Measurements from ENCODE around the gene RRP36. TPM values are rescaled to one million over a fixed set of nuclear protein-coding genes. Genes with fewer than 3 reads are reported as not detected.
"Not testable (repeated sequence)": the region's sequence is repeated elsewhere in the genome, so short reads cannot be mapped to it uniquely, and the experiment has no call there.

The RRP36 gene
- polyA plus RNA-seq, 3 donors, result 54.1 to 59.7 (median 56.8) TPM

DNA sequence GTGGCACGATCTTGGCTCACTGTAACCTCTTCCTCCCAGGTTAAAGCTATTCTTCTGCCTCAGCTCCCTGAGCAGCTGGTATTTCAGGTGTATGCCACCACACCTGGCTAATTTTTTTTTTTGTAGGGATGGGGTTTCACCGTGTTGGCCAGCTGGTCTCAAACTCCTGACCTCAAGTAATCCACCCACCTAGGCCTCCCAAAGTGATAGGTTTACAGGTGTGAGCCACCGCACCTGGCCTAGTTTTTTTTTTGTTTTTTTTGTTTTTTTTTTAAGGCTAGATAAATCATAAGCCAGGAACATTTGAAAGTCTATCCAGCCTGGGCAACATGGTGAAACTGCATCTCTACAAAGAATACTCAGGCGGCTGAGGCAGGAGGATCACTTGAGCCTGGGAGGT is 10.9 kb downstream of the RRP36 start:
- no peak for DNase-seq

DNA sequence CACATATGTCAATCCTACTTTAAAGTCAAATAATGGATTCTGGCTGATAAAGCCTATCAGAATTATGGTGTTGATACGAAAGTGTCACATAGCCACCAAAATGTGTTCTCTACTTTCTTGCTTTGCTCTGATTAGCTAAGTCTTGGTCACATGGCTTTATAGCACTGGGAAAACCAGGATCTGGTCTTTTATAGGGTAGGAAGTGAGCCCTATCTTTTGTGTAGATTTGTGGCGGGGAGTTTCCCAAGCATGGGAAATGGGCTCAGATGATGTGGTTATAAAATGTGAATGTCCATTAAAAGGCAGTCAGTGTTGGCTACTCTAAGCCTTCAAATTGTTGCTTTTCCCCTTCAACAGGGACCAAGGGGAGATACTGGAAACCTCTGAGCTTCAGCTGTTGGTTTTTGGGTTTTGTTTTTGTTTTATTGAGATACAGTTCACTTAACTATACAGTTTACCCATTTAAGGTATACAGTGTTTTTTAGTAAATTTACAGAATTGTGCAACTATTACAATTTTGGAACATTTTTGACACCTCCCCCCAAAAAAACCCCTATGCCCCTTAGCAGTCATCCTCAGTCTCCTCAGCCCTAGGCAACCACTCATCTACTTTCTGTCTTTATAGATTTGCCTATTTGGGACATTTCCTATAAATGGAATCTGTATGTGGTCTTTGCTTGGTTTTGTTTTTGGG is 12.2 kb downstream of the RRP36 start:
- DNase-seq, result no peak

DNA sequence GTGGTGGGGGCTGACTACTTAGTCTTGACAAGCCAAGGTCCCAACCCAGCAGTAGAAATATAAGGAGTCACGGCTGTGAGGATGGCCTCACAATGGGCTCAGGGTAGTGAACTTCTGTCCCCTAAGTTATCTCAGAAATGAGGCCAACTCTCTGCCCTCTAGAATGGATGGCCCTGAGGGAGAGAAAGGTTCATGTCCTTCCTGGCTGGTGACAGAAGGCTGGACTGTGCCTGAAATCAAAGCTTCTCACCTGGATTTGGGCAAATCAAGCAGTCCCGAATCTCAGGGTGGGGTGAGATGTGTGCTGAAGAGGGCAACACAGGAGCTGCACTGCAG is 12.7 kb downstream of the RRP36 start:
- no peak for DNase-seq

DNA sequence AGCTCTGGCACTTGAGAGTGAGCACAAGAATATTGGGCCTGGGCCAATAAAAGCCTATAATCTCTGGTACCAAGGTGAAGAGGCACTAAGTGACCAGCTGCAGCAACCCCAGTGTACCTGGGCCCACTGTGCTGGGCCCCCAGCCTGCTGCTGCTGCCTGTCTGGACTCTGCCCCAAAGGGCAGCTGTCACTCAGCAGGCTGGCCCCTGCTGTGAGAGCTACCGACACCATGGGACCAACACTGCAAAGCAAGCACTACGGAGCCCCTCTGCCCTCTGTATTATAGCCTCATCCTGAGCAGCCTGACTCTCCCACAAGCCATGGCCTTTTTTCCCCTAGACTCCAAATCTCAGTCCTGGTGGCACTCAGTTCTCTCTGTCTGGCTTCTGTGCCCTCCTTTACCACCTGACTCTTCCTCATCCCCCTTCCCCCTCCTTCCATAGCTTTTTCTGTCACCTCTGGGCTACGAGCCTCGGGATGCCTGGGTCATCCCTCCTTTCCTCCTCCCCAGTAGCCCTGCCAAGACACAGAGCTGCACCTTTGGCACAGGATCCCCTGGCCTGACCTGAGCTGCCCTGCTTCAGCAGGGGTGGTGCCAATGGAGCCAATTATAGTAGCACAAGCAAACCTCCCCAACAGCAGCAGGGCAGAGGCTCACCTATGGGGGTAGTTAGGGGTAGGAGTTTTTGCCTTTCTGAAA is 14.2 kb downstream of the RRP36 start:
- DNase-seq, result no peak

DNA sequence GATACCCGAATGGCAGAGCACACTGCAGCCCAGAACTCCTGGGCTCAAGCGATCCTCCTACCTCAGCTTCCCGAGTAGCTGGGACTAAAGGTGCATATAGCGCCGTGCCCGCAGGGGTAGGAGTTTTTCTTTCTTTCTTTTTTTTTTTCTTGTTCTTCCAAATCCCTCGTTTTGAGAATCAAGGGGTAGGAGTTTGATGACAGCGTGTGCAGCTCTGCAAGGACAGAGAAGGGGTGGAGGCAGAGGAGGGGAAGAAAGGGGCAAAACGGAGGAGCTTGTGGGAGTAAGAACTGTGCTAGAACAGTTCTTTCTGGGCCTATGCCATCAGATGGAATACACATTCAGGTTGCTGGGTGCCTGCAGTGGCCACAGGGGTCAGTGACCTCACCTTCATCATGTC is 15.3 kb downstream of the RRP36 start:
- no peak for DNase-seq

DNA sequence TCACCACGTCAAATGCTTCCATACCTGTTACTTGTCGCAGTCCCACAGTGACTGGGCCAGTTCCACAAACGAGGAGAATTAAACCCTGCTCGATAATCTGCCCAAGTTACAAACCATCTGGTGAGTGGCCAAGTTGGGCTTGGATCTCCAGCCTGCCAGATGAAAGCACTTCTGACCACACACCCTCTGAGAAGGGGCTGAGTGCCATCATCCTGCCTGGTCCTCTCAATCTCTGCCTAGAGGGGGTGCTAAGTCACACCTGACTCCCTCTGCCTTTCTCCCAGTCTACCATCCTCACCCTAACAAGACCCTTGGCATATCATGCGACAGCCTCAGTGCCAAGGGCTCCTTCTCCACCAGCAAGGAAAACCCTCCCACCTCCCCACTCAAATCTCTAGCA is 15.8 kb downstream of the RRP36 start:
- DNase-seq, result no peak

DNA sequence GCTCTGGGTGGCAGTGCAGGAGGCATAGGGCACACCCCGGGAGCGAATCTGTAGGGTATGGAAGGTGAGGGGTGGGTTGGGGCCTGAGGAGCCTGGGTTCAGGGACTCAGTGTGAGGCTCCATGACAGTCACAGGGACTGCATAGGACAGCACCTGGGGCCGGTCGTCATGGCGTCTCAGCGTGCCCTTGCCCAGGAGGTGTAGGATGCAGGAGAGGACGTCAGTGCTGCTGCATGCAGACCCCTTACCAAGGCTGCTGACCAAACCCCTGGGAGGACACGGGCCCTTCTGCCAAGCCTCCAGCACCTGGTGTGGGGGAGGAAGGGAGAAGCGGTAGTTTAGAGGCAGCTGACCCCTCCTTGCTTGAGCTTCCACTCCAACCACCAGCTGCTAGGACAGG is 16.3 kb downstream of the RRP36 start:
- DNase-seq, result no peak

DNA sequence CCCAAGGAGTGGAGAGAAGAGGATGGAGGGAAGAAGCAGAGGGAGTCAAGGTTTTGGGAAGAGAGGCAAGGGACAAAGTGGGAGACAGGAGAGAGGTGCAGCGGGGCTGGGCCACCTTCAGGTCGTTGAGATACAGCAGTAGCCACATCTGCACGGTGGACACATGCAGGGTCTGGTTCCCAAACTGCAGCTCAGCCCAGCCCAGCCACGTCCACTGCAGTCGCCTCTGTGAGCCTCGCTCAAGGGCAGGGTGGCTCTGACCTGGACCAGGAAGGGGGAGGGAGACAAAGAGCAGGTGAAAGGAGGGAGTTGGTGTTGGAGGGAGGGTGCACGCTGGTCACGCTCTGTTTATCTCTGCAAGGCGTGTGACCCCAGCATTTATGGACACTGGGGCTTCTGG is 17.3 kb downstream of the RRP36 start:
- DNase-seq, result no peak

DNA sequence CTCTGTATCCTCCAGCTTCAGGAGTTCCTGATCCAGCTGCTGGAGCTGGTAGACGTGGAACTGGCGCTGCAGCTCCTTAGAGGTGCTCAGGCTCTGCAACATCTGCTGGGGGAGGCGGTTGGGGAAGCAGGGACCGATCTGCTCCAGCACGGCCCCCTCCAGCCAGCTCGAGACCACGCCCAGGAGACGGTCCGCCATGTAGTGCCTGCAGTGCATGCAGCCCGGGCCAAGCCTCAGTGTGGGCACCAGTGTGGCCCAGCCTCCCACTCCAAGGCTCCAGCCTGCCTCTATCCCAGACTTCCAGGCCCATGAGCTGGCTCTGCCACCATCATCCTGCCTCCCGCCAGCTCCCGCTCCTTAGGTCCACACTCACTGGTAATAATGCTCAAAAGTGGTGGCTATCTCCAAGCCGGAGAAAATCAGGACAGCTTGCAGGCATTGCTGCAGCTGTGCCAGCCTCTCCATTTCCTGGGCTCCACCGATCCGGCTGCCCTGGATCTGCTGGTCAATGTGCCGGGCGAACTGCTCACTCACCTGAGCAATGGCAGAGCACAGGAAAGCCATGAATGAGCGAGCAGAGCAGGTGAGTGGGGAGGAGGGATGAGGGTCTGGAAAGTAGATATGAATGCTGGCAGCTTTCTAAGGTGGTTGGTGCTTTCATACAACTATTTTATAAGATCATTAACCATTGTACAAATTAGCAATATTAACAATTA is 19.3 kb downstream of the RRP36 start:
- no peak for DNase-seq

DNA sequence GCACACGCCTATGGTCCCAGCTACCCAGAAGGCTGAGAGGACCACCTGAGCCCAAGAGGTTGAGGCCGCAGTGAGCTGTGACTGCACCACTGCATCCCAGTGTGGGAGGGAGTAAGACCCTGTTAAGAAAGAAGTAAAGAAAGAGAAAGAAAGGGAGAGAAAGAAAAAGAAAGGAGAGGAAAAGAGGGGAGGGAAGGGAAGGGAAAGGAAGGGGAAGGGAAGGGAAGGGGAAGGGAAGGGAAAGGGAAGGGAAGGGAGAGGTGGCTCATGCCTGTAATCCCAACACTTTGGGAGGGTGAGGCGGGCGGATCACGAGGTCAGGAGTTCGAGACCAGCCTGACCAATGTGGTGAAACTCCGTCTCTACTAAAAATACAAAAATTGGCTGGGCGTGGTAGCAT is 20.1 kb downstream of the RRP36 start:
- not testable (repeated sequence) for DNase-seq

DNA sequence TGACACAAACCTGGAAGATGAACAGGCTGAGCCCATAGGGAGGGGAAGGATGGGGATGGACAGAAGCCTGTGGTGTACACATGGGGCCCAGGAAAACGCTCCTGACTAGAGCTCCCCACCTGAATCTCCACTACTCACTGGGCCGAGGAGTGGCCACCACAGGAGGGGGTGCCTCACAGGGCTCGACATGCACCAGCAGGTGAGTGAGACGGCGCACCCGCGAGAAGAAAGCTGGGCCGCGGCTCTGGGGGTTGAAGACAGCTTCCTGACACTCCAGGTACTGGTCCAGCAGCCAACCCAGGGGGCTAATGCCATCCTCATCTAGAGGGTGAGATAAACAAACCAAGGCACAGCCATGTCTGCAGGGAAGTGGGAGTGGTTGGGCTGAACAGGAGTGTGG is 21.9 kb downstream of the RRP36 start:
- DNase-seq, result no peak

DNA sequence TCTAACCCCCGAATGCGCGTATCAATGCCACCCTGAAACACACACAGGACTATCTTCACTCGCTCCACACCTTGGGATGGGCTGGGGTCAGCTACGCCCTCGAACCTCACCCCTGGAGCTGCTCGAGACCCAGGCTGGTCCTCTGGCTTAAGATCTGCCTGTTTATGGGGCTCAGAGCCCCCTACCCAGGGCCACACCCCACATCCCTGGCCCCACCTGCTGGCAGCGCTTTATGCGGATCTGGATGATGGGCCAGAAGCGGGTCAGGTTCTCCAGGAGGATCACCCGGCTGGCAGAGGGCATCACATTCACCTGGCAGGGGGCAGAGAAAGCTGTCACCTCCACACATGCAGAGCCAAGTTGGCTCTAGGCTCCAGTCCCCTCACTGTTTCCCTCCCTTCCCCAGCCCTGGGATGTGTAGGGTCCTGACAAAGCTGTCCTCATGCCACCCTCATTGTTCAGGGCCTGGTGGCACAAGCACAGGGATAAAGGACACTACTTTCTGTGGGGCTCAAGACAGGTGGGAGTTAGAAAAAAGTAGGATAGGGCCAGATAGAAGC is 24.0 kb downstream of the RRP36 start:
- no peak for DNase-seq

DNA sequence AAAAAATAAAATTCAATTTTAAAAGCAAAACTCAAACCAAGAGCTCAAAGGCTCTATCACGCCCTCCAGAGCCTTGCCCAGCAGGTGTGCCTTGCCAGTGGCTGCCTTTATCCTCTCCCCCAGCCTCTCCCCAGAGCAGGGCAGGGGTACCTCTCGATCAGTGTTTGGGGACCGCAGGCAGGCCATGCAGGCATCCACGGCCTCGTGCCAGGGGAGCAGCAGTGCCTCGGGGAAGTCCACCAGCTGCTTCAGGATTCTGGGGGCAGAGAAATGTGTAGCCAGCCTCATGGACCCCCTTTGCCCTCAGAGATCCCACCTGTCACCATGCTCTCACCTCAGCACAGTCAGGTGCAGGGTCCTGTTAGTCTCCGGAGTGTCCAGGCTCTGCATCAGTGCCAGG is 26.6 kb downstream of the RRP36 start:
- DNase-seq, result no peak

DNA sequence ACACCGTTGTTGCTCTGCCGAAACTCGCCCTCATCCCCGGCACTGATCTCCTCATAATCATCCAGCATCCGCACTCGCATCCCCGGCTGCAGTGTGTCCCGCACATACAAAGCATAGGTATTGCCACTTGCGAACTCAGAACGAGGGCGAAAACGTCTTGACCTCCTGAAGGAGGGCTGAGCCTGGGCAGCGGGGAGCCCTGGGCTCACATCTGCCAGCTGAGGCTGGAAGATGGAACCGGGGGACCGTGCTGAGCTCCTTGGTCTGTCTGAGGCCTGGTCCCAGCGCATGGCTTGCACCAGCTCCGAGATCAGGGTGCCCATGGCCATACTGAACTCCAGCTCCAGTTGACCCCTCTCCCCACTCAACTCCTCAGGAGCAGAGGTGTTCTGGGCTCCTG is 29.6 kb downstream of the RRP36 start:
- no peak for DNase-seq

DNA sequence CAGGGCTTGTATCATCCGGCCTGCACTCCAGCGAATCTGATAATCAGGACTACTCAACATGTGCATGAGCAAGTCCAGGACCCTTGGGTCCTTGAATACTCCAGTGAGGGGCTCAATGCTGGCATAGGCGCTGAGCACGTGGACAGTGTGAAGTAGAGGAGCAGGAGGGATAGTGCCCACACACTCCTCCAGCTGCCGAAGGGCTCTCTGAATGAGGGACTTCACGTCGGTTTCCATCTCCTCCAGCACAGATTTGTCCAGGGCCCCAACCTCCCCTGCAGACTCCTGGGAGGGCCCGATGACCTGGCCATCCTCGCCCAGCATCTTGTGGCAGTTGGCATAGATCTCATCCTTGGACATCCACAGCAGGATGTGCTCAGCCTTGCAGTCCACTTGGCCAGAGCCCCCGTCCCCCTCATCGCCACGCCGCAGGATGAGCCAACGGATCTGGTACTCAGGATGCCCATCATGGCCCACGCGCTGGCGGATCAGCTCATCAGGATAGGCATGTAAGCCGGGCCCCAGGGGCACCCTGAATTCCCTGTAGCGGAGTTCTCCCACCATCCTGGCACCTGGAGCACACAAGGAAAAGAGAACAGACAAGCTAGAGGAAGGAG is 30.9 kb downstream of the RRP36 start:
- DNase-seq, result no peak

DNA sequence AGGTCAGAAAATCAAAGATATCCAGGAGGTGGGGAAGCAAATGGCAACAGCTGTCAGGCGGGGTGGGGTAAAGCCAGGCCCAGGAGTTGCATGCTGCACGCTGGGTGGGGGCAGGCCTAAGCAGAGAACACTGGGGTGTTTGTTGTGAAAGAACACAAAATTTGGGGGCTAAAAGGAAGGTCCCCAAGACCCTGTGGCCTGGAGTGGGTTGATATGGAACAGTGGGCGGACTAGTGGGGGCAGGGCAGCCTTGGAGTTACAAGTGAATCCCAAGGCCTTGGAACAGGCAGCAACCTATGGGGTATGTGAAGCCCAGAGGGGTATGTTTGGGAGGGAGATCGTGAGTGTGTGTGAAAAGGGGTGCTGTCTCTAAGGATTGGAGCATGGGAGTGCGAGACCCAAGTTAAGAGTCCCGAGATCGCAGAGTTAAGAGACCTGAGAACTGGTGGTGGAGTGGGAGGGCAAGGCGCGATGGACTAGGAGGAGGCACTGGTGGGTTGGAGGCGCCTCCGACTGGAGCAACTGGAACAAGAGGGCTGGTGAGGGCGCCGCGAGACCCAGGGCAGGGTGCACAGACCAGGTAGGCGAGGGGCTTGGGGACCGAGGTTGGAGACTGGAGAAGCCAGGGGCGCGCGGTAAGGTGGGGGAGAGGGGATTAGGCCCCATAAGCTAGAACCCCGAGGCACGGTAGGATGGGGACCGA is 31.6 kb downstream of the RRP36 start:
- no peak for DNase-seq

DNA sequence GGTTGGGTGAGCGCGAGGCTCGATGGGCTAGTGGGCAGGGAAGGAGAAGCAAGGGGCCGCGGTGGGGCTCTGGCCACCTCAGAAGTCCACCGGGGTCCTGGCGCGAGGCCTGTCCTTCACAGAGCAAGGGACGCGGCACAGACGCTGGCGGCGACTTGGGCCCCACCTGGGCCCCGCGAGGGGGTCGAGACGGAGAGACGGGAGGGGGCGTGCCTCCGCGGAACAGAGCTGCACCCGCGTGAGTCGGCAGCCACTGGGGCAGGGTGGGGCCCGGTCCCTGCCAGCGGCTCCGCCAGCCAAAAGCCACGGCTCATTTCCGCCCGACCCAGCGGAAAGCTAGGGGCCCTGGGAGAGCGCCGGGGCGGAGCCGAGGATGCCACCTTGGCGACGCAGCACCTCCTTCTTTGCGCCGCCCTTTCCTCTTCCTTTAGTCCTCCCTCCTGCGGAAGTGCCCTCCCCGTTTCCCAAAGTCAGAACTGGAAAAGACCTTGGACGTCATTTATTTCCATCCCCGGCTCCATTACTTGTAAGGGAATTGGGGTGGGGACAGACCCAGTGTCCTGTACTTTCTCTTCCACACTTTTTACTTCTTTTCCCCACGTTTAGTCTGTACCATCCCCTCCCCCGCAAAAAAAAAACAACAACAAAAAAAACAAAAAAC is 32.3 kb downstream of the RRP36 start, which contains the start of gene CUL7:
TSS of gene CUL7 (minus strand) at position 307 of the 661 bp plus-strand sequence. CDS start 1,063 bp downstream, outside the sequence.
- peak; percentile 94 for DNase-seq

DNA sequence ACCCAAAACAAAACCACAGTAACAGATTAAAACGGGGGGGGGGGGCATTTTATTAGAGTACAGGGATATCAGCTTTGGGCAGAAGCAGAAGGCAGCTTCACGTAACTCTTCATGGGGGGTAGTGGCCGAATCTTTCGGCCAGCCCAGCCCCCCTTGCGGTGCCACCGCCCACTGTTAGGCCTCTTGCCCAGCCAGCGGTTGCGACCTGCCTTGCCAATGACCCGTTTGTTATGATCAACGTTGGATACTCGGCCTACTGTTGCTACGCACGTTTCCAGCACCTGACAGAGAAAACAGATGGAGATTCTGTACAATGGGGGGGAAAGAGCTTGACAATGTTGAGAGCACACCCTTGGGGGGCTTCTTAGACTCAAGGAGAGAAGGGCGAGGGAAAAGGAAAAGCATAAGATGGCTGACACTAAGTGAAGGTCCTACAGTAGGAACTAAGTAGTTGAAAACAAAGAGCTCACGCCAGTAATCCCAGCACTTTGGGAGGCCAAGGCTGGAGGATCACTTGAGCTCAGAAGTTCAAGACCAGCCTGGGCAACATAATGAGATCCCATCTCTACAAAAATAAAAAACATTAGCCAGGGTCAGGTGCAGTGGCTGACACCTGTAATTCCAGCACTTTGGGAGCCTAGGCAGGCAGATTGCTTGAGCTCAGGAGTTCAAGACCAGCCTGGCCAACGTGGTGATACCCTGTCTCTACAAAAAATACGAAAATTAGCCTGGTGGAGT is 33.0 kb downstream of the RRP36 start:
- DNase-seq, result no peak

DNA sequence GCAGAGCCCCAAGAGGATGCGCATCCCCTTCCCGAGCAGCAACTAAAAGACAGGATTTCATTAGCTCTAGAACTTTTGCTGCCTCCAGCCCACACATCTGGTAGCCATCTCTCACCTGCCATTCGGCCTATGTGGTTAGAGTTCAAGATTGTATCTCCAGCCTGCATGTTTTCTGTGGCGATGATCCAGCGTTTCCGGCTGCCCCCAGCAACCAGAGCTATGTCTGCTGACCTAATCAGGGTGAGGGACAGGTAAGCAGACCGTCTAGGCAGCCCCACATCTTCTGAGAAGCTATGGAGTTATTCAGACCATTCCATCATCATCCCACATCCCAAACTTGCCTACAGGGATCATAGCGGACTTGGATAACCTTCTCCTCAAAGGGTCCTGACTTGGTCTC is 34.5 kb downstream of the RRP36 start:
- no peak for DNase-seq

DNA sequence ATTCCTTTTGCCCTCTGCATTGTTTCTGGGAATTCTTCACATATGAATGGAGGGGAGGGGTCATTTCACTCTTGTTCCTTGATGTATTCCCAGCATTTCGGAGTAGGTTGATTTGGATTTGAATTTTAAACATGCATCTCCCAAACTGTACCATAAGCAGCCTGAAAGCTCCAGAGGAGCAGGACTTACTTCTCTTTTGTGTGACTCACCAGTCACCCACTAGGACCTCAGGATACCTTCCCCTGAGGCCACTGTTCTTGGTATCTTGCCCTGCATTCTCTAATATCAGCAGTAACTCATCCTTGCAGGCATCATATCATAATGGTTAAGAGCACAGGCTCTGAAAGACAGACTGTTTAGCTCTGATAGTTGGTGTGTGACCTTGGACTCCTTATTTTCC is 37.1 kb downstream of the RRP36 start:
- DNase-seq, result no peak
